ENCODE measurements around the gene IPO8.
"Not testable (repeated sequence)": the region's sequence is repeated elsewhere in the genome, so short reads cannot be mapped to it uniquely, and the experiment has no call there.

Gene IPO8

GRCh38 chr12:30687265-30687986 lies 8.2 kb downstream of the IPO8 start:
- DNase-seq (ENCODE audit: low spot score), result no peak

GRCh38 chr12:30679241-30679640 lies 16.4 kb downstream of the IPO8 start:
- DNase-seq (ENCODE audit: low spot score), result no peak

GRCh38 chr12:30678221-30678620 lies 17.4 kb downstream of the IPO8 start:
- DNase-seq (ENCODE audit: low spot score), result no peak

- DNase-seq (ENCODE audit: low spot score), result no peak
These were observed 34.5 kb downstream of the IPO8 start for GRCh38 chr12:30661210-30661609.

- DNase-seq (ENCODE audit: low spot score), result no peak
These were observed 43.5 kb downstream of the IPO8 start for GRCh38 chr12:30652034-30652696.

- DNase-seq (ENCODE audit: low spot score), result no peak
These were observed 48.8 kb downstream of the IPO8 start for GRCh38 chr12:30646821-30647220.

- DNase-seq (ENCODE audit: low spot score), result no peak
These were observed 52.3 kb downstream of the IPO8 start for GRCh38 chr12:30643366-30643765.

GRCh38 chr12:30640392-30640791 lies 55.3 kb downstream of the IPO8 start:
- DNase-seq (ENCODE audit: low spot score), result no peak

- no peak for DNase-seq (ENCODE audit: low spot score)
These were observed 60.3 kb downstream of the IPO8 start for GRCh38 chr12:30635385-30635784.

GRCh38 chr12:30631740-30632139 lies 63.9 kb downstream of the IPO8 start:
- DNase-seq (ENCODE audit: low spot score), result no peak

GRCh38 chr12:30630979-30631285 lies 64.7 kb downstream of the IPO8 start:
- no peak for DNase-seq (ENCODE audit: low spot score)

GRCh38 chr12:30630076-30630978 lies 65.3 kb downstream of the IPO8 start:
- no peak for DNase-seq (ENCODE audit: low spot score)

- DNase-seq (ENCODE audit: low spot score), result no peak
These were observed 68.8 kb downstream of the IPO8 start for GRCh38 chr12:30626847-30627246.

- no peak for DNase-seq (ENCODE audit: low spot score)
These were observed 71.7 kb downstream of the IPO8 start for GRCh38 chr12:30624009-30624408.

- DNase-seq (ENCODE audit: low spot score), result peak; percentile 75
These were observed 73.2 kb downstream of the IPO8 start for GRCh38 chr12:30622509-30622908.

- DNase-seq (ENCODE audit: low spot score), result not testable (repeated sequence)
These were observed 73.9 kb downstream of the IPO8 start for GRCh38 chr12:30621663-30622241.

- no peak for DNase-seq (ENCODE audit: low spot score)
These were observed 78.2 kb downstream of the IPO8 start for GRCh38 chr12:30617346-30618016.

GRCh38 chr12:30614031-30614430 lies 81.6 kb downstream of the IPO8 start:
- no peak for DNase-seq (ENCODE audit: low spot score)

- no peak for DNase-seq (ENCODE audit: low spot score)
These were observed 82.4 kb downstream of the IPO8 start for GRCh38 chr12:30613119-30613830.

GRCh38 chr12:30610718-30611117 lies 85.0 kb downstream of the IPO8 start:
- DNase-seq (ENCODE audit: low spot score), result no peak

- not testable (repeated sequence) for DNase-seq (ENCODE audit: low spot score)
These were observed 85.8 kb downstream of the IPO8 start for GRCh38 chr12:30609819-30610218.
